Activated CD4-positive, alpha-beta T cell treated with anti-CD3 and anti-CD28 coated beads for 36 hours (primary cell): ENCODE measurements around the gene PRDM2. TPM values are rescaled to one million over a fixed set of nuclear protein-coding genes. Genes with fewer than 3 reads are reported as not detected.

Experiments used
- ATAC-seq: fragments of 200-7000 bp; cut with Tn5 transposase; one replicate; pipeline ENCODE4 v1.10.0; 2021; ENCODE audit warnings: mild to moderate bottlenecking, moderate library complexity
- CTCF ChIA-PET: fragments of 350-600 bp; sonication (Branson Sonifier 250); formaldehyde crosslinking; loops from one replicate; lab custom pipeline; 2021; ENCODE audit warnings: antibody characterized with exemption; lab: Charles Lee
- POLR2A ChIA-PET: fragments of 350-600 bp; sonication (Branson Sonifier 250); formaldehyde crosslinking; loops from one replicate; lab custom pipeline; 2021; ENCODE audit warnings: antibody characterized with exemption, inconsistent platforms; lab: Charles Lee
- DNase-seq: peaks from one replicate; pipeline ENCODE4 v3.0.0-alpha.2; 2020
- H3K27ac Mint-ChIP-seq: one replicate; pipeline ENCODE4 v1.8.0; 2021; ENCODE audit warnings: mixed read lengths
- H3K27me3 Mint-ChIP-seq: one replicate; pipeline ENCODE4 v1.8.0; 2021; ENCODE audit warnings: mixed read lengths
- H3K36me3 Mint-ChIP-seq: one replicate; pipeline ENCODE4 v1.8.0; 2021; ENCODE audit warnings: low read depth, mixed read lengths
- H3K4me1 Mint-ChIP-seq: one replicate; pipeline ENCODE4 v1.8.0; 2021; ENCODE audit warnings: mixed read lengths
- H3K4me3 Mint-ChIP-seq: one replicate; pipeline ENCODE4 v1.8.0; 2021; ENCODE audit warnings: mild to moderate bottlenecking, moderate library complexity, mixed read lengths
- H3K9me3 Mint-ChIP-seq: one replicate; pipeline ENCODE4 v1.8.0; 2021; ENCODE audit warnings: low read depth, mixed read lengths
- intact Hi-C, 2 experiments: fragments of 100-400 bp; cut with DNase I in 1 of 2; cut with micrococcal nuclease in 1 of 2; formaldehyde crosslinking; loops; one replicate each; pipeline versions ENCODE4 v1.14.2 to v1.15.1; 2022 to 2024; cut with DNase I, micrococcal nuclease
- total RNA-seq, 2 experiments: library from RNA; stranded (reverse); gene quantifications; one replicate each; pipeline ENCODE4 v1.2.3, GENCODE V29; 2021

Gene PRDM2
- total RNA-seq, 2 experiments from 2014 or later, result 36.2 to 46.7 TPM

DNA sequence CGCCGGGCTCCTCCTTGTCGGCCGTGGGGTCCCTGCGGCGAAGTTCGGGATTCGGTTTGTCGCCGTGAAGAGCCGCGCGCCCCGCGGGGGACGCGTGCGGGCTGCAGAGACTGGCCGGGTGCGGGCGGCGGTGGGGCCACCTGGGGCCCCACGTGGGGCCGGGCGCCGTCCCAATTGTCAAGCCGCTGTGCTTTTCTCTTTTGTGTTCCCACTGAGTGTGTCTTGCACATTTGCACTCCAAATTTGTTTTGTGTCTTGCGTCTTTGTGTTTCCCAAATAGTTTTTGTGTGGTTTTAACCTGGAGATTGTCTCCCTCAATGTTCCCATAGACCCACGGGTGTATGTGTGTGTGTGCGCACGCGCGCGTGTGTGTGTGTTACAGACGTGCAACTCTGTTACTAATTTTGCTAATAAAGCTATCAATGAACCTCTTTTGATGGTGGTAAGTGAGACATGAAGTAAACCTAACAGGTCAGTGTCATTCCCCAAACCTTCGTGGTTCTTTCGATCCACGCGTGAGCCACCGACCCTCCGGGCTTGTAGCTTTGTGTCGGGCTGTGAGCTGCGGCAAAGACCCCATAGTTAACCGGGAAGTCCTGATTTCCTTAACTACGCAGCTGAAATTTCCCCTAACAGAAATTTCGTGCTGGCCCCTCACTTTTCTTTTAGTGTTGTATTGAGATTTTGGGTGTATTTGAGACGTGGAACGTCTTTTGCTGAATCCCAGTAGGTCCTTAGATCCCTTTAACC, 708 bp downstream of the PRDM2 start:
- Mint-ChIP-seq H3K4me1 (peaks cover 47% of the 10 kb centered on the region), H3K27ac (peak overlapping the region; percentile 98), H3K36me3 (peaks cover 13% of the 10 kb centered on the region), H3K9me3 (peaks cover 8% of the 10 kb centered on the region), H3K27me3 (no peaks in the 10 kb centered on the region), H3K4me3 (peak overlapping the region; percentile 94)
- intact Hi-C loops, result loop anchor here (1.0 to 10.0 kb wide), 5 partner anchors 31 to 1984 kb away; partner anchors contain the start of genes DDI2 (in 1 of the 2) and PLEKHM2 (in 1 of the 2)
- ATAC-seq (peak; percentile 33), DNase-seq (peak; percentile 62)
- ChIA-PET POLR2A (no interaction called here), CTCF (interaction anchor here (3.2 kb wide), 1 partner anchor 25 kb away, joined by 19 read pairs; no protein-coding TSS in a partner anchor)

DNA sequence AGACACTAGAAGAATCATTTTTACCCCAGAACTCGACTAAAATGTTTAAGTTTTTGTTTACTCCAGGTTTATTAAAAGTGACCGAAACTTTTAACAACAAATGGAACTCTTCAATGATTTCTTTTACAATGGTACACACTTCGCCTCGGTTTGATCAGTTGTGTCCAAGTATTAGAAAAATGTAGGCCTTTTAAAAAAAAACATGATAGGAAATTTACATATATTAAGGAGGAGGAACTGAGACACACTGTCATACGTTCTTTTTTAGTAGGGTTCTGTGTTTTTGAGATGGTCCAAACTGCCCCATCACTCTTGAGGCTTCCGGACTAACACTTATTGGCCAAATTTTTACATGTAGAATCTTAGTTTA, 1.3 kb downstream of the PRDM2 start:
- H3K4me1 Mint-ChIP-seq, result peaks cover 51% of the 10 kb centered on the region
- ChIA-PET POLR2A (interaction anchor here (1.1 kb wide), 1 partner anchor 53 kb away, joined by 3 read pairs; no protein-coding TSS in a partner anchor), CTCF (interaction anchor here (3.2 kb wide), 1 partner anchor 25 kb away, joined by 19 read pairs; no protein-coding TSS in a partner anchor)
- peak overlapping the region; percentile 98 for H3K27ac Mint-ChIP-seq
- peaks cover 17% of the 10 kb centered on the region for H3K36me3 Mint-ChIP-seq
- ATAC-seq (no peak), DNase-seq (no peak)
- peaks cover 8% of the 10 kb centered on the region for H3K9me3 Mint-ChIP-seq
- H3K4me3 Mint-ChIP-seq, result peak overlapping the region; percentile 94
- intact Hi-C loops, result loop anchor here (5.0 to 10.0 kb wide), 3 partner anchors 46 to 1984 kb away; partner anchors contain the start of genes DDI2 (in 1 of the 2) and PLEKHM2 (in 1 of the 2)
- no peaks in the 10 kb centered on the region for H3K27me3 Mint-ChIP-seq

DNA sequence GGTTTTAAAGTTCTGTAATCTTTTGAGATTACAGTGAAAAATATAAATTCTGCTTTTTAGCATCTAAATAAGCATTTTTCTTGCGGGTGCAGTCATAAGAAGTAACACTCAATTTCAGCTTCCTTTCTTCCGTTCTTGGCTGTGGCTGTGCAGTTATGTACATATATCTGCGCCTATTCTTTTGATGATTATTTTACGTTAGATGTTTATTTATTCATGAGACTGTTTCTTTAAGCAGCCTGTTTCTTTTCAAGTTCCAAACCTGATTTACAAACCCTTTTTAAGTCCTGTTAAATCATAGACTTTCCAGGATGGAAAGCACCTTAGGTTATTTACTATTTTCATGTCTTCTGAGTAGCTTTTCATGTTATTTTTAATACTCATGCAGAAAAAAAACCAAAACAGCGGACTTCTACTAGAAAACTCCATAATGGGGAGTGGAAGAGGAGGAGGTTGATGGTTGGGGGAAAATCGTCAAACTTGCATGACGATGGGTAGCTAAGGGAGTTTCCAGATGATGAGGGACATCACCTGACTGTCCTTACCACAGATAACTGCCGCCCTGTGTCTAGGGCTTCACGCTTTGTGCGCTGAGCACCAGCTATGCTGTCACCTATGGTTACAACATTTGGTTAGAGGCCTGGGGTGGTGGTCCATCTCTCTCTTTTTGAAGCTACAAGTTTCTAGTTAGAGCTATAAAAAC, 2.6 kb downstream of the PRDM2 start:
- peaks cover 60% of the 10 kb centered on the region for H3K4me1 Mint-ChIP-seq
- POLR2A ChIA-PET, result interaction anchor here (1.0 to 1.1 kb wide), 2 partner anchors 21 to 52 kb away, joined by 3 read pairs; no protein-coding TSS in a partner anchor
- CTCF ChIA-PET, result interaction anchor here (1.2 to 3.2 kb wide), 3 partner anchors 11 to 45 kb away, joined by 5 to 19 read pairs (median 8); no protein-coding TSS in a partner anchor
- DNase-seq (peak; percentile 71), ATAC-seq (peak; percentile 81)
- H3K9me3 Mint-ChIP-seq, result peaks cover 7% of the 10 kb centered on the region
- H3K27ac Mint-ChIP-seq, result peak overlapping the region; percentile 89
- H3K4me3 Mint-ChIP-seq, result peak overlapping the region; percentile 62
- H3K27me3 Mint-ChIP-seq, result no peaks in the 10 kb centered on the region
- intact Hi-C loops, result loop anchor here (1.0 to 10.0 kb wide), 5 partner anchors 23 to 1982 kb away; partner anchors contain the start of genes DDI2 (in 1 of the 2) and PLEKHM2 (in 1 of the 2)
- peaks cover 18% of the 10 kb centered on the region for H3K36me3 Mint-ChIP-seq

DNA sequence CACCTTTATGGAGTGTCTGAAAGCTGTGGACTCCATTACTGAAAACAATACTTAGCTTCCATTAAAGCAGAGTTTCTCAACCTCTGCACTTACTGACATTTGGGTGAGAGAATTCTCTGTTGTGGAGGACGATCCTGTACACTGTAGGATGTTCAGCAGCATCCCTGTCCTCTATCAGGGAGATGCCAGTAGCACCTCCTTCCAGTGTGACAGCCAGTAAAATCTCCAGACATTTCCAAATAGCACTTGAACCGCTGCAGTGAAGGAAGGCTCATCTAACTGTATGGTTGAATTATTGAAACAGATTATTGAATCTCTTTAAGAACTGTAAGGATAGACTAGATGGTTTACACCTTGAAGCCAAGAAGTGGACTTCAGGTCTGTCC, 3.1 kb downstream of the PRDM2 start:
- ATAC-seq, result peak; percentile 11
- Mint-ChIP-seq H3K4me1 (peaks cover 65% of the 10 kb centered on the region), H3K27me3 (no peaks in the 10 kb centered on the region), H3K36me3 (peaks cover 18% of the 10 kb centered on the region), H3K27ac (peak overlapping the region; percentile 85), H3K9me3 (peaks cover 3% of the 10 kb centered on the region), H3K4me3 (peak overlapping the region; percentile 62)
- no peak for DNase-seq
- intact Hi-C loops, result loop anchor here (5.0 to 10.0 kb wide), 3 partner anchors 44 to 1982 kb away; partner anchors contain the start of genes DDI2 (in 1 of the 2) and PLEKHM2 (in 1 of the 2)
- CTCF ChIA-PET, result interaction anchor here (1.2 to 3.2 kb wide), 3 partner anchors 10 to 45 kb away, joined by 5 to 19 read pairs (median 8); no protein-coding TSS in a partner anchor
- POLR2A ChIA-PET, result interaction anchor here (1.0 kb wide), 1 partner anchor 21 kb away, joined by 3 read pairs; no protein-coding TSS in a partner anchor

DNA sequence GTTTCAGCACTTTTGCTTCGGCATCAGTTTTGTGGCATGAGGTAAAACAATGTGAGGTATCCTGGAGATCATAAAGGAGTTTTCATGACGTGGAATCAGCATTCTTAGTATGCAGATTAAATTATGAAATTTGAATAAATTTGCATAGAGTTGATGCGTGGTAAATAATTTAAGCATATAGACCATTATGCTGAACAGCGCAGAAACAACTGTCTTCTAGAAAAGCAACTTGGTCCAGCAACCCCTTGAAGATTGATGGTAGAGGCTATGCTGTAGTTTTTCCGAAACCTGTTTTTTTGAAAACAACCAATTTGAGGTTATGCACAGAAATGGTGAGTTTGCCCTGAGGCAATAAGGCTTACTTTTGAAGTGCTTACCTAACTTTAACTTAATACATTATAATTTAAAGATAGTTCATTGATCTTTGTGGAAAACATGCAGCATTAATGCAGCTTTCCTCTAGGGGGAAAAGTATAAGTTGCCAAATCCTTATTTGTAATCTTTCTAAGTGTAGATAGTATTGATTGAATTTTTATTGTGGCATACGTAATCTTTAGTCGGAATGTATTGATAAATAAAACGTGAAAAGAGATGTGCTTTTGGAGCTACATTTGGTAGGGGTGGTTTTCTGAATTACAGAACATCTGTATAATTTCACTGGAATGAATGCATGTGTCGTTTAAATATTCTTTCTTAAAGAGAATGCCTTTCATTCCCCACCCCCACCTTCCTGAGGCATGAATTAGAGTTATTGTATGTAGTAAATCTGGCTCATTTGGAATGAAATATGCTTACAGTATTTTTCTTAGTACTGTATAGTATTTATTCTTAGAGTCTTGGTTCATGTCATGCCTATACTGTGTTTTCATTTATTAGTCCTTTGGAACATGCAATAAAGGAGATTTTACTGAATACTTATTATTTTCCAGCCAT, 3.8 kb downstream of the PRDM2 start:
- DNase-seq (no peak), ATAC-seq (no peak)
- Mint-ChIP-seq H3K27me3 (no peaks in the 10 kb centered on the region), H3K4me1 (peaks cover 72% of the 10 kb centered on the region), H3K4me3 (peak overlapping the region; percentile 62), H3K36me3 (peaks cover 18% of the 10 kb centered on the region), H3K27ac (peak overlapping the region; percentile 85), H3K9me3 (peaks cover 3% of the 10 kb centered on the region)
- intact Hi-C loops, result loop anchor here (5.0 to 10.0 kb wide), 3 partner anchors 43 to 1981 kb away; partner anchors contain the start of genes DDI2 (in 1 of the 2) and PLEKHM2 (in 1 of the 2)
- CTCF ChIA-PET, result interaction anchor here (0.9 to 3.2 kb wide), 5 partner anchors 9 to 30 kb away, joined by 3 to 19 read pairs (median 3); no protein-coding TSS in a partner anchor
- POLR2A ChIA-PET, result interaction anchor here (1.0 kb wide), 1 partner anchor 20 kb away, joined by 3 read pairs; no protein-coding TSS in a partner anchor

DNA sequence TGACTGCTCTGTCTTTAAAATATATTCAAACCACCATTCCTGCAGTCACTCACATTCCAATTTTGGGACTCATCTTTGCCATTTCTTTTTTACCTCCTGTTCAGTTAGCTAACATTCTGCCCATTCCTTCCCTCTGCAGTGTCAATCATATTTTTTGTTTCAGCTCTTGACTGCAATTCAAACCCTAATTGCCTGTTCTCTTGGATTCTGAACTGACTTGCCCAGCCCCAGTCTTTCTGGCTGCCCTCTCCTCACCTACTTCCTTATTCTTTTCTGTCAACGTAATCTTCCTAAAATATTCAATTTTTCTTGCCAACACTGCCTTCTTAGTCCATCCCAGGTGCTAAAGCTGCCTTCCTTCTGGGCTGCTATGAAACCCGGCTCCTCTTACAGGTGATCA, 6.1 kb downstream of the PRDM2 start:
- intact Hi-C loops, result loop anchor here in 1 of 2 experiments (10.0 kb wide), 1 partner anchor 1979 kb away; the partner anchor contains the start of gene PLEKHM2
- ATAC-seq (no peak), DNase-seq (no peak)
- peaks cover 13% of the 10 kb centered on the region for H3K36me3 Mint-ChIP-seq
- ChIA-PET POLR2A (no interaction called here), CTCF (interaction anchor here (0.8 to 0.9 kb wide), 2 partner anchors 20 to 23 kb away, joined by 3 read pairs; no protein-coding TSS in a partner anchor)
- peaks cover 70% of the 10 kb centered on the region for H3K4me1 Mint-ChIP-seq
- no peaks in the 10 kb centered on the region for H3K9me3 Mint-ChIP-seq
- H3K27me3 Mint-ChIP-seq, result no peaks in the 10 kb centered on the region
- H3K27ac Mint-ChIP-seq, result peak overlapping the region; percentile 32
- H3K4me3 Mint-ChIP-seq, result no peak overlapping the region

DNA sequence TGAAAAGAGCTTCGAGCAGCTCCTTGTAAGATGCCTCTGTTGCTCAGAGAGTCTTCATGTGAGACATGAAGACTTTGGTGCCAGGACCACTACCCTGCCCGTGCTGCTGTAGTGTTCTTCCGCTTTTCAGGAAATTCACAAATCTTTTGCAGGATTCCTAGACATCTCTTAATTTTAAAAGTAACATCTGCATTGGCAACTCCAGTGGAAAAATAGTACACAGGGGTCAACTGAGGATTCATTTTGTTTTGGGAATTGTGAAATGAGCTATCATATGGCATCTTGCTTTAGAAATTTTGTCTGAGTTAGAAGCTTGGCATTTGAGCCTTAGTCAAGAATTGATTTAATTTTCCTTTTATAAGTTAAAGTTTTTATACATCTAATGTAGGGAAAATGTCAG, 7.2 kb downstream of the PRDM2 start:
- Mint-ChIP-seq H3K36me3 (peaks cover 13% of the 10 kb centered on the region), H3K27ac (no peak overlapping the region), H3K4me1 (peaks cover 62% of the 10 kb centered on the region), H3K9me3 (no peaks in the 10 kb centered on the region), H3K27me3 (no peaks in the 10 kb centered on the region), H3K4me3 (no peak overlapping the region)
- no peak for DNase-seq
- intact Hi-C loops, result loop anchor here in 1 of 2 experiments (10.0 kb wide), 1 partner anchor 1978 kb away; the partner anchor contains the start of gene PLEKHM2
- ATAC-seq, result no peak
- ChIA-PET CTCF (interaction anchor here (1.2 to 2.2 kb wide), 2 partner anchors 18 to 86 kb away, joined by 3 to 15 read pairs; no protein-coding TSS in a partner anchor), POLR2A (no interaction called here)

DNA sequence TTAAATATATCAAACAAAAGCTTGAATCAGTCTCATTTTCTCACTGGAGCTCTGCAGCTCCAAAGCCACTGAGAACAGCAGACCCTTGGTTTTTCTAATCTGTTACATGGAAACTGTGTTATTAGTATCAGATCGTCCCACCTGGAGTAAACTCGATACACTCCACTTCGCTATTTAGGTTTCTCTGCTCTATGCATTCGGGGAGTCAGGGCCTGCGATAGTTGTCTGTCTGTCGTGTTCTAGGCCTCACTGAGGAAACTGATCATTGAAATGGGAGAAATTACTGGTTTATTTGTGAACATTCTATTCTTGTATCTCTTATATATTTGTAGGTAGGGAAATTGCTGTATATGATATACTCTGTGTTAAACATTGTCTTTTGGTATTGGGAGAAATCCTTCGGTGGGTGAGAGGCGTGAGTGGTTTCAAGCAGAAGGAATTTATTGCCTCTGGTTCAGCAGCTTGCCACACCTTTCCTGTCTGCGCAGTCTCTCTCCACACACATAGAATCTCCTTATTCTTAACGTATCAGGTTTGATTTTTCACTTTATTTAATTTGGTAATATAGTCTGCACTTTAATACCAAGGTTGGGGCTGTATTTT, 8.5 kb downstream of the PRDM2 start:
- peaks cover 61% of the 10 kb centered on the region for H3K4me1 Mint-ChIP-seq
- CTCF ChIA-PET, result interaction anchor here (0.9 to 2.2 kb wide), 2 partner anchors 17 to 24 kb away, joined by 6 to 15 read pairs; no protein-coding TSS in a partner anchor
- no peak for DNase-seq
- peaks cover 9% of the 10 kb centered on the region for H3K36me3 Mint-ChIP-seq
- no peak overlapping the region for H3K4me3 Mint-ChIP-seq
- H3K27me3 Mint-ChIP-seq, result no peaks in the 10 kb centered on the region
- no peak for ATAC-seq
- no peak overlapping the region for H3K27ac Mint-ChIP-seq
- intact Hi-C loops, result loop anchor here in 1 of 2 experiments (10.0 kb wide), 1 partner anchor 1976 kb away; the partner anchor contains the start of gene PLEKHM2
- POLR2A ChIA-PET, result no interaction called here
- H3K9me3 Mint-ChIP-seq, result no peaks in the 10 kb centered on the region

DNA sequence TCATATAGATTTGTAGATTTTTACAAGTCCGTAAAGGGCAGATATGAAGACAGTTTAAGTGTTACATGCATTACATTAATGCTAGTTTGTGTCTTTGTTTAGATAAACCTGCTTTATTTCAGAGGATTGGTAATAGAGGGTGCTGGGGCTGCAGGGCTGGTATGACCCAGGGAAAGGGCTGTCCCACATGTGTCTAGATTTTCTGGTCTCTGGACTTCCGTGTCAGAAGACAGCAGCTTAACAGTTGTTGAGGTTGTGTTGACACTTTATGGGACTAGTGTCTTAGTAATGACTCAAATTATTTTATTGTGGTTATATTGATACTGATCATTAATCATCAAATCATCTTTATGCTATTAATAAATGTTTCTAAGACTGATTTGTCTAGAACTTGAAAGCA, 10.1 kb downstream of the PRDM2 start:
- ChIA-PET POLR2A (no interaction called here), CTCF (interaction anchor here (1.5 kb wide), 1 partner anchor 10 kb away, joined by 4 read pairs; no protein-coding TSS in a partner anchor)
- intact Hi-C loops, result no loop called here
- Mint-ChIP-seq H3K9me3 (no peaks in the 10 kb centered on the region), H3K4me3 (no peak overlapping the region), H3K36me3 (peaks cover 9% of the 10 kb centered on the region), H3K27me3 (no peaks in the 10 kb centered on the region), H3K4me1 (peaks cover 54% of the 10 kb centered on the region), H3K27ac (no peak overlapping the region)
- no peak for ATAC-seq
- DNase-seq, result no peak
